ENCODE results near the gene CLMN. TPM values are rescaled to one million over a fixed set of nuclear protein-coding genes. Genes with fewer than 3 reads are reported as not detected.

The CLMN gene
- total RNA-seq, 2 donors from 2014 or later, result 105 to 131 TPM

- no peaks in the 10 kb centered on the region for H3K36me3 ChIP-seq
- H3K9me3 ChIP-seq, result no peaks in the 10 kb centered on the region
- no peaks in the 10 kb centered on the region for H3K27me3 ChIP-seq
- intact Hi-C loops (cut with DNase I), result loop anchor here (10.0 kb wide), 1 partner anchor 88 kb away; no protein-coding TSS in a partner anchor
- no peak overlapping the region for H3K27ac ChIP-seq
- DNase-seq, result no peak
- no peak for TF ChIP-seq CTCF (IDR thresholded peaks at IDR 0.05)
- H3K9ac ChIP-seq (ENCODE audit: low read depth in 2 of 2, low read length in 2 of 2), result no peak overlapping the region
- H3K4me1 ChIP-seq, result no peaks in the 10 kb centered on the region
- H3K4me3 ChIP-seq, result no peak overlapping the region
These were observed 127.4 kb downstream of the CLMN start for GRCh38 chr14:95192311-95192710.

- TF ChIP-seq CTCF (IDR thresholded peaks at IDR 0.05), result no peak
- Histone ChIP-seq H3K9me3 (no peaks in the 10 kb centered on the region), H3K9ac (ENCODE audit: low read depth in 2 of 2, low read length in 2 of 2) (no peak overlapping the region), H3K36me3 (no peaks in the 10 kb centered on the region), H3K27me3 (no peaks in the 10 kb centered on the region), H3K4me1 (no peaks in the 10 kb centered on the region), H3K27ac (no peak overlapping the region), H3K4me3 (no peak overlapping the region)
- intact Hi-C loops (cut with DNase I), result loop anchor here (10.0 kb wide), 1 partner anchor 87 kb away; no protein-coding TSS in a partner anchor
- DNase-seq, result no peak
These were observed 128.1 kb downstream of the CLMN start for GRCh38 chr14:95191445-95192199.

- no peaks in the 10 kb centered on the region for H3K36me3 ChIP-seq
- H3K9me3 ChIP-seq, result no peaks in the 10 kb centered on the region
- no peak for TF ChIP-seq CTCF (IDR thresholded peaks at IDR 0.05)
- no peak overlapping the region for H3K9ac ChIP-seq (ENCODE audit: low read depth in 2 of 2, low read length in 2 of 2)
- no peaks in the 10 kb centered on the region for H3K4me1 ChIP-seq
- H3K27ac ChIP-seq, result no peak overlapping the region
- no peaks in the 10 kb centered on the region for H3K27me3 ChIP-seq
- DNase-seq, result no peak
- no peak overlapping the region for H3K4me3 ChIP-seq
- intact Hi-C loops (cut with DNase I), result loop anchor here (10.0 kb wide), 1 partner anchor 86 kb away; no protein-coding TSS in a partner anchor
These were observed 128.9 kb downstream of the CLMN start for GRCh38 chr14:95190857-95191256.

- TF ChIP-seq CTCF (IDR thresholded peaks at IDR 0.05), result no peak
- H3K9ac ChIP-seq (ENCODE audit: low read depth in 2 of 2, low read length in 2 of 2), result no peak overlapping the region
- no peaks in the 10 kb centered on the region for H3K36me3 ChIP-seq
- DNase-seq, result no peak
- no peaks in the 10 kb centered on the region for H3K9me3 ChIP-seq
- intact Hi-C loops (cut with DNase I), result loop anchor here (10.0 kb wide), 1 partner anchor 86 kb away; no protein-coding TSS in a partner anchor
- no peaks in the 10 kb centered on the region for H3K4me1 ChIP-seq
- no peak overlapping the region for H3K4me3 ChIP-seq
- H3K27me3 ChIP-seq, result no peaks in the 10 kb centered on the region
- no peak overlapping the region for H3K27ac ChIP-seq
These were observed 129.3 kb downstream of the CLMN start for GRCh38 chr14:95190346-95190840.

- no peak for TF ChIP-seq CTCF (IDR thresholded peaks at IDR 0.05)
- Histone ChIP-seq H3K4me3 (no peak overlapping the region), H3K27ac (no peak overlapping the region), H3K9me3 (no peaks in the 10 kb centered on the region), H3K36me3 (no peaks in the 10 kb centered on the region), H3K9ac (ENCODE audit: low read depth in 2 of 2, low read length in 2 of 2) (no peak overlapping the region), H3K27me3 (no peaks in the 10 kb centered on the region), H3K4me1 (peaks cover 4% of the 10 kb centered on the region)
- no peak for DNase-seq
- intact Hi-C loops (cut with DNase I), result loop anchor here (10.0 kb wide), 1 partner anchor 85 kb away; no protein-coding TSS in a partner anchor
These were observed 130.2 kb downstream of the CLMN start for GRCh38 chr14:95189367-95190132.
